GM12874 (cell line): Measurements from ENCODE around the gene OR51D1.

ENCODE experiments used
- TF ChIP-seq, protein P1 (sequence below): IDR thresholded peaks from 2 replicates; pipeline ENCODE4 v1.5.1; 2011; ENCODE audit warnings: low read depth, mild to moderate bottlenecking, control low read depth, low read length, moderate library complexity; ENCODE audit not compliant: insufficient read depth

OR51D1 gene

GRCh38 chr11:4607781-4608666 is 29.3 kb upstream of the OR51D1 start, which contains the start of gene TRIM68:
Gene TRIM68, minus strand, starts transcription at chr11:4608231. Its CDS starts 2,727 bp downstream, at chr11:4605504.
- TF ChIP-seq, protein P1, sequence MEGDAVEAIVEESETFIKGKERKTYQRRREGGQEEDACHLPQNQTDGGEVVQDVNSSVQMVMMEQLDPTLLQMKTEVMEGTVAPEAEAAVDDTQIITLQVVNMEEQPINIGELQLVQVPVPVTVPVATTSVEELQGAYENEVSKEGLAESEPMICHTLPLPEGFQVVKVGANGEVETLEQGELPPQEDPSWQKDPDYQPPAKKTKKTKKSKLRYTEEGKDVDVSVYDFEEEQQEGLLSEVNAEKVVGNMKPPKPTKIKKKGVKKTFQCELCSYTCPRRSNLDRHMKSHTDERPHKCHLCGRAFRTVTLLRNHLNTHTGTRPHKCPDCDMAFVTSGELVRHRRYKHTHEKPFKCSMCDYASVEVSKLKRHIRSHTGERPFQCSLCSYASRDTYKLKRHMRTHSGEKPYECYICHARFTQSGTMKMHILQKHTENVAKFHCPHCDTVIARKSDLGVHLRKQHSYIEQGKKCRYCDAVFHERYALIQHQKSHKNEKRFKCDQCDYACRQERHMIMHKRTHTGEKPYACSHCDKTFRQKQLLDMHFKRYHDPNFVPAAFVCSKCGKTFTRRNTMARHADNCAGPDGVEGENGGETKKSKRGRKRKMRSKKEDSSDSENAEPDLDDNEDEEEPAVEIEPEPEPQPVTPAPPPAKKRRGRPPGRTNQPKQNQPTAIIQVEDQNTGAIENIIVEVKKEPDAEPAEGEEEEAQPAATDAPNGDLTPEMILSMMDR: no peak

GRCh38 chr11:4610258-4610935 is 26.9 kb upstream of the OR51D1 start:
- TF ChIP-seq, protein P1: no peak

GRCh38 chr11:4611986-4612385 is 25.3 kb upstream of the OR51D1 start:
- TF ChIP-seq, protein P1: no peak

DNA sequence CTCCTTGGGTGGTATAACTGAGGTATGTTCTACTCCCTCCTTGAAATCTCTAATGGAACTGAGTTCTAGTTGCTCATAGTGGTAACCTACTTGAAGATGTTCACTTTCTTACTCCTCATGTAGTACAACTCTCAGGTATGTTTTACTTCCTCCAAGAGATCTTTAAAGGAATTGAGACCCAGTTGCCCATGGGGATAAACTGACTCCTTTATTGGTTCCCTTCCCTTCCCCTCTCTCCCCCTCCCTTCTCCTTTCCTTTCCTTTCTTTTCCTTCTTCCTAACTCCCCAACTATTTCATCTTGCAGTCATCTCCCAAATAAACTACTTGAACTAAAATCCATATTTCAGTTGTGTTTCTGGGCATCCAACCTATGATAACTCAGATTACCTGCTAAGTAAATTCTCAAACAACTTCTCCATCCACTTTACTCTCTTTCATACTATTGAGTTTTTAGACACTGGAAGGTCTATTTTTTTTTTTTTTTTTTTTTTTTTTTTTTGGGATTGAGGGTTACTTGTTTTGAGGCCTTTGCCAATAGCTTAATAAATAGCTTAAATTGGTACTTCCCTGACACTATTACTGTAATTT is 21.3 kb upstream of the OR51D1 start:
- TF ChIP-seq, protein P1: no peak

DNA sequence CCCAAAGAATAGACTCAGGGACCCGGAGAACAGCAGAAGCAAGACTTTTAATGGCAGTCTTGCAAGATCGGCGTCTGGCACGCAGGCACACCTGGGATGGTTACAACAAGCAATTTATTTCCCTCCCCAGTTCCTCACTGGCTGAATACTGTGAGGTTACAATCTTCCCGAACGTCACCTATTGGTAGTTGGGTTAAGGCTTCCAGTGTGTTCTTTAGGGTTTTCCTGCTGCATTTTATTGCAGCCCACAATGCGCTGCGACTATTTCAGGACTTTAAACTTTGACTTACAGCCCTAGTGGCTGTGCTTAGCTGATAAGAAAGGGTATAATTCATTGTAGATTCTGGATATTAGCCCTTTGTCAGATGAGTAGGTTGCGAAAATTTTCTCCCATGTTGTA is 17.8 kb upstream of the OR51D1 start:
- TF ChIP-seq, protein P1: no peak

DNA sequence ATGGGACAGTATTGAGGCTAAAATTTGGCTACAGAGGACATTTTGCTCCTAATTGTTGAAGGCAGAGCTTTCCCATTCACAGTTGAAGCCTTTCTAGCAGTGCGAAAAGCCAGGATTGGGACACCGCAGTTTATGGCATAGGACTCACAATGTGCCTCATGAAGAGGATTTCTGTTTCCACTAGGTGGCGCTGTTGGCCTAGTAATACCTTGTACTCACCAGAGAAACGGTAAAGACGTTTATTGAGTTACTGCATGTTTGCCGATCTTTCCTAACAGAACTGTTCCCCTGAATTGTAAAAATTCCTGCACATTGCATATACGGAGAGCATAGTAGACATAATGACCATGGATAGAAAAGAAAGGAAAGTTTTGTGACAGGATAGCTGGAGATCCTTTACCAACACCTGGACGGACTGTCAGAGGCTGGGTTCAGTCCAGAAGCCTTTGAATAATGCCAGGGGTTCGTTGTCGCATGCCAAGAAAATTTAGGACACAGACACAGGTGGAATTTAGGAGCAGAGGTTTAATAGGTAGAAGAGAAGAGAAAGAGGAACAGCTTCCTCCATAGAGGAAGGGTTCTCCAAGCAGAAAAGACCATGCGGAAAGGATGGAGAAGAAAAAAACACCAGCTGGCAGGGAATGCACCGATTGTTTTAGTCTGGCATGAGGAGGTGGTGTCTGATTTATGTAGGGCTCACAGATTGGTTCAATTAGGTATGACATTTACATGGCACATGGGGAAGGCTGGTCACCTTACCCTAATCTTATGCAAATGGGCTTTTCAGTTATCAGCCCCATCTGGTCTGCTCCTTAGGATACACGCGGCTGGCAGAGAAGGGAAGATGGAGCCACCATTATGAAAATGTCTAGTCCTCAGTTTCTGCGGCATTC is 10.8 kb upstream of the OR51D1 start:
- TF ChIP-seq, protein P1: peak; percentile 63
